ENCODE data around the gene MUCL3.

- TF ChIP-seq, protein P1, sequence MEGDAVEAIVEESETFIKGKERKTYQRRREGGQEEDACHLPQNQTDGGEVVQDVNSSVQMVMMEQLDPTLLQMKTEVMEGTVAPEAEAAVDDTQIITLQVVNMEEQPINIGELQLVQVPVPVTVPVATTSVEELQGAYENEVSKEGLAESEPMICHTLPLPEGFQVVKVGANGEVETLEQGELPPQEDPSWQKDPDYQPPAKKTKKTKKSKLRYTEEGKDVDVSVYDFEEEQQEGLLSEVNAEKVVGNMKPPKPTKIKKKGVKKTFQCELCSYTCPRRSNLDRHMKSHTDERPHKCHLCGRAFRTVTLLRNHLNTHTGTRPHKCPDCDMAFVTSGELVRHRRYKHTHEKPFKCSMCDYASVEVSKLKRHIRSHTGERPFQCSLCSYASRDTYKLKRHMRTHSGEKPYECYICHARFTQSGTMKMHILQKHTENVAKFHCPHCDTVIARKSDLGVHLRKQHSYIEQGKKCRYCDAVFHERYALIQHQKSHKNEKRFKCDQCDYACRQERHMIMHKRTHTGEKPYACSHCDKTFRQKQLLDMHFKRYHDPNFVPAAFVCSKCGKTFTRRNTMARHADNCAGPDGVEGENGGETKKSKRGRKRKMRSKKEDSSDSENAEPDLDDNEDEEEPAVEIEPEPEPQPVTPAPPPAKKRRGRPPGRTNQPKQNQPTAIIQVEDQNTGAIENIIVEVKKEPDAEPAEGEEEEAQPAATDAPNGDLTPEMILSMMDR (optimal IDR thresholded peaks at IDR 0.05 in 1 of 3, IDR thresholded peaks at IDR 0.05 in 1 of 3, conservative IDR thresholded peaks at IDR 0.05 in 1 of 3; ENCODE audit: extremely low read depth in 1 of 3, insufficient read depth in 2 of 3, low read length in 3 of 3), result no peak
- TF ChIP-seq EZH2 (IDR thresholded peaks at IDR 0.05; ENCODE audit: low read length), result no peak
These were observed 12.1 kb upstream of the MUCL3 start for GRCh38 chr6:30928677-30929076.

Data from keratinocyte (primary cell).